Measurements from ENCODE around the gene GUCY2C.

Gene GUCY2C

DNA sequence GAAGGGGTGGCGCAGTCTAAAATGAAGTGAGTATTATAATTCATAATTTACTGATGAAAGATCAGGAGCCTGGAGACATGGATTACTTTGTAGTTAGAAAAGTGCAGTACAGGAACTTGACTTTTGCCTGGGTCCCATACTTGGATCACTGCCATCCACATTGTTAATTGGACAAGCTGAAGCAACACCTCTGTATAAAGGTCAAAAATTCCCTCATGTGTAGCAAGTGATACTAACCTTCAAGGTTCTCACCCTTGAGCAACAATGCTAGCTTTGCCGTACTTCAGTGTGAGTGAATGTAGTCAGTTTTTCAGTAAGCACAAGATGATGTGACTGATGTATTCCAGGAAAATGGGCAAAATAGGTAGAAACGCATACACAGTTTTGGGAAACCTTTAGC, 84.1 kb downstream of the GUCY2C start:
- no peak for ATAC-seq
- TF ChIP-seq TOX (CRISPR knock-in tag; IDR thresholded peaks at IDR 0.05; ENCODE audit: borderline replicate concordance) (no peak), ZNF70 (CRISPR knock-in tag; IDR thresholded peaks at IDR 0.05) (no peak), TCF4 (CRISPR knock-in tag; IDR thresholded peaks at IDR 0.05; ENCODE audit: borderline replicate concordance) (no peak), ZNF565 (CRISPR knock-in tag; conservative IDR thresholded peaks at IDR 0.05; ENCODE audit: low read depth) (no peak), ISL1 (CRISPR knock-in tag; IDR thresholded peaks at IDR 0.05) (no peak), RARB (CRISPR knock-in tag; IDR thresholded peaks at IDR 0.05) (no peak), GLIS3 (CRISPR knock-in tag; IDR thresholded peaks at IDR 0.05) (no peak), ZFP3 (CRISPR knock-in tag; IDR thresholded peaks at IDR 0.05) (no peak), ZC3H10 (CRISPR knock-in tag; IDR thresholded peaks at IDR 0.05) (no peak), ZNF8 (CRISPR knock-in tag; IDR thresholded peaks at IDR 0.05) (no peak), OSR1 (CRISPR knock-in tag; IDR thresholded peaks at IDR 0.05) (no peak), CSDC2 (CRISPR knock-in tag; IDR thresholded peaks at IDR 0.05) (no peak), ZFP30 (CRISPR knock-in tag; IDR thresholded peaks at IDR 0.05) (no peak)

DNA sequence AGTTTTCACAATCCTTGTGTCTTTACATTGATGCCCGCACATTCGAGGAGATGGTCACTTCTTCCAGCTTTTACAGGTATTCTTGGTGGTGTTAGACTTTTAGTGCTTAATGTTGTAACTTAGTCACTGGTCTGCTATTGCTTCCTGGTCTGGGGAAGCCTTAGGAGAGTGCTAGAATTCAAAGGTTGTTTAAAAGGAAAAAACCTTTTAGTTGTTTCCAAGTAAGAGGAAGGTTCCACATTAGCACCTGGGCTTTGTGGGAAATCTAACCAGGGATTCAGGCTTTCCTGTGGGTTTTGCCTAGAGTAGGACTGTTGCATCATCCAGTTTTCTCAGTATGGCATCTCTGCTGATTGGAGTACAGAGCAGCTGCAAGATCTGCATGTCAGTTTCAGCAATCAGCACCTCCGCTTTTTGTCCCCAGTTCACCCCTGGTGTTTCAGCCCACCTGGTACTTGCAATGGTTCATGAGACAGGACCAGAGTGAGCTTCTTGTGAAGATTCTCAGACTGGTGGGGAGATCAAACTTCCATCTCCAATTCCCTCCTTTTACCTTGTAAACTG, 84.7 kb downstream of the GUCY2C start:
- ATAC-seq: no peak
- TF ChIP-seq OSR1 (CRISPR knock-in tag; IDR thresholded peaks at IDR 0.05): no peak

DNA sequence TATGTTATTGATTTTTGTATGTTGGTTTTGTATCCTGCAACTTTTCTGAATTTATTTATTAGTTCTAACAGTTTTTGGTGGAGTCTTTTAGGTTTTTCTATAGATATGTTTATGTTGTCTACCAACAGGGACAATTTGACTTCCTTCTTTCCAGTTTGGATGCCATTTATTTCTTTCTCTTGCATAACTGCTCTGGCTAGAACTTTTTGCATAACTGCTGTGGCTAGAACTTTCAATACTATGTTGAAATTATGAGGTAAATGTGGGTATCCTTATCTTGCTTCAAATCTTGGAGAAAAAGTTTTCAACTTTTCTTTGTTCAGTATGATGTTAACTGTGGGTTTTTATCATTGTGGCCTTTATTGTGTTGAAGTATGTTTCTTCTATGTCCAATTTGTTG, 88.8 kb downstream of the GUCY2C start:
- no peak for TF ChIP-seq ZC3H10 (CRISPR knock-in tag; IDR thresholded peaks at IDR 0.05)
- no peak for ATAC-seq

DNA sequence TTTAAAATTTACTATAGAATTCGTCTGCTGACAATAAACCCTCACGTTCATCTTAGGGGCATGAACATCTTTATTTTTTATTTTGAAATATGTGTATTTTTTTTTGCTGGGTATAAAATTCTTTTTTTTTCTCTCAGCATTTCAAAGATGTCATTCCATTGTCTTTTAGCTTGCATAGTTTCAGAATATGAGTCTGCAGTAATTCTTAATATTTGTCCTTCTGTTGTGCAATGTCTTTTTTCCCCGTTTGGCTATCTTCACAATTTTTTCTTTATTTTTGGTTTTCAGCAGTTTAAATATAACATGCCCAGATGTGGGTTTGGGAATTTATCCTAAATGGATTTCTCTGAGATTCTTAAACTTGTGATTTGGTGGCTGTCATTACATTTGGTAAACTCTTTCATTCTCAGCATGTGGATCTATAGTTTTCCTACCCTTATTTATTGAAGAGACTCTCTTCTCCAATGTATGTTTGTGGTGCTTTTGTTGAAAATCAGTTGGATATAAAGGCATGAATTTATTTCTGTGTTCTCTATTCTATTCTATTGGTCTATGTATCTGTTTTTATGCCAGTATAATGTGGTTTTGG, 90.9 kb downstream of the GUCY2C start:
- ATAC-seq: no peak
- TF ChIP-seq OSR1 (CRISPR knock-in tag; IDR thresholded peaks at IDR 0.05) (no peak), CSDC2 (CRISPR knock-in tag; IDR thresholded peaks at IDR 0.05) (no peak), BACH2 (CRISPR knock-in tag; IDR thresholded peaks at IDR 0.05; ENCODE audit: borderline replicate concordance) (no peak), ARNTL (CRISPR knock-in tag; IDR thresholded peaks at IDR 0.05; ENCODE audit: borderline replicate concordance, low read depth) (no peak)
- TF ChIP-seq, protein P1, sequence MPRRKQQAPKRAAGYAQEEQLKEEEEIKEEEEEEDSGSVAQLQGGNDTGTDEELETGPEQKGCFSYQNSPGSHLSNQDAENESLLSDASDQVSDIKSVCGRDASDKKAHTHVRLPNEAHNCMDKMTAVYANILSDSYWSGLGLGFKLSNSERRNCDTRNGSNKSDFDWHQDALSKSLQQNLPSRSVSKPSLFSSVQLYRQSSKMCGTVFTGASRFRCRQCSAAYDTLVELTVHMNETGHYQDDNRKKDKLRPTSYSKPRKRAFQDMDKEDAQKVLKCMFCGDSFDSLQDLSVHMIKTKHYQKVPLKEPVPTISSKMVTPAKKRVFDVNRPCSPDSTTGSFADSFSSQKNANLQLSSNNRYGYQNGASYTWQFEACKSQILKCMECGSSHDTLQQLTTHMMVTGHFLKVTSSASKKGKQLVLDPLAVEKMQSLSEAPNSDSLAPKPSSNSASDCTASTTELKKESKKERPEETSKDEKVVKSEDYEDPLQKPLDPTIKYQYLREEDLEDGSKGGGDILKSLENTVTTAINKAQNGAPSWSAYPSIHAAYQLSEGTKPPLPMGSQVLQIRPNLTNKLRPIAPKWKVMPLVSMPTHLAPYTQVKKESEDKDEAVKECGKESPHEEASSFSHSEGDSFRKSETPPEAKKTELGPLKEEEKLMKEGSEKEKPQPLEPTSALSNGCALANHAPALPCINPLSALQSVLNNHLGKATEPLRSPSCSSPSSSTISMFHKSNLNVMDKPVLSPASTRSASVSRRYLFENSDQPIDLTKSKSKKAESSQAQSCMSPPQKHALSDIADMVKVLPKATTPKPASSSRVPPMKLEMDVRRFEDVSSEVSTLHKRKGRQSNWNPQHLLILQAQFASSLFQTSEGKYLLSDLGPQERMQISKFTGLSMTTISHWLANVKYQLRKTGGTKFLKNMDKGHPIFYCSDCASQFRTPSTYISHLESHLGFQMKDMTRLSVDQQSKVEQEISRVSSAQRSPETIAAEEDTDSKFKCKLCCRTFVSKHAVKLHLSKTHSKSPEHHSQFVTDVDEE (CRISPR knock-in tag; IDR thresholded peaks at IDR 0.05): no peak

DNA sequence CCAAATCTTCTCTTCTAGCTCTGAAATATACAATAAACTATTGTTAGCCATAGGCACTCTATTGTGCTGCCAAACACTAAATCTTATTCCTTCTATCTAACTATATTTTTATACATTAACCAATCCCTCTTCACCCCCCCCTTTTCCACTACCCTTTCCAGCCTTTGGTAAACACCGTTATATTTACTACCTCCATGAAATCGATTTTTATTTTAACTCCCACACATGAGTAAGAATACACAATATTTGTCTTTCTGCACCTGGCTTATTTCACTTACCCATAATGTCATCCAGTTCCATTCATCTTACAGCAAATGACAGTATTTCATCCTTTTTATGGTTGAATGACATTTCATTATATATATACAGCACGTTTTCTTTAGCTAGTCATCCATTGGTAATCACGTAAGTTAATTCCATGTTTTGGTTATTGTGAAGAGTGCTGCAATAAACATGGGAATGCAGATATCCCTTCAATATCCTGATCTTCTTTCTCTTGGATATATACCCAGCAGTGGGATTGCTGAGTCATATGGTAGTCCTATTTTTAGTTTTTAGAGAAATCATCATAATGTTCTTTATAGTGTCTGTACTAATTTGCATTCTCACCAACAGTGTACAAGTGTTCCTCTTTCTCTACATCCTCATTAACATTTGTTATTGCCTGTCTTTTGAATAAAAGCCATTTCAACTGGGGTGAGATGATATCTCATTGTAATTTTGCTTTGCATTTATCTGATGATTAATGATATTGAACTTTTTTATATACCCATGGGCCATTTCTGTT, 94.5 kb downstream of the GUCY2C start:
- no peak for ATAC-seq
- TF ChIP-seq ZNF70 (CRISPR knock-in tag; IDR thresholded peaks at IDR 0.05): no peak
- TF ChIP-seq PPARA (CRISPR knock-in tag; IDR thresholded peaks at IDR 0.05; ENCODE audit: borderline replicate concordance): no peak
- no peak for TF ChIP-seq CSDC2 (CRISPR knock-in tag; IDR thresholded peaks at IDR 0.05)
- TF ChIP-seq ISL1 (CRISPR knock-in tag; IDR thresholded peaks at IDR 0.05): no peak
- TF ChIP-seq ZC3H10 (CRISPR knock-in tag; IDR thresholded peaks at IDR 0.05): no peak
- no peak for TF ChIP-seq ZNF8 (CRISPR knock-in tag; IDR thresholded peaks at IDR 0.05)
- TF ChIP-seq, protein P2, sequence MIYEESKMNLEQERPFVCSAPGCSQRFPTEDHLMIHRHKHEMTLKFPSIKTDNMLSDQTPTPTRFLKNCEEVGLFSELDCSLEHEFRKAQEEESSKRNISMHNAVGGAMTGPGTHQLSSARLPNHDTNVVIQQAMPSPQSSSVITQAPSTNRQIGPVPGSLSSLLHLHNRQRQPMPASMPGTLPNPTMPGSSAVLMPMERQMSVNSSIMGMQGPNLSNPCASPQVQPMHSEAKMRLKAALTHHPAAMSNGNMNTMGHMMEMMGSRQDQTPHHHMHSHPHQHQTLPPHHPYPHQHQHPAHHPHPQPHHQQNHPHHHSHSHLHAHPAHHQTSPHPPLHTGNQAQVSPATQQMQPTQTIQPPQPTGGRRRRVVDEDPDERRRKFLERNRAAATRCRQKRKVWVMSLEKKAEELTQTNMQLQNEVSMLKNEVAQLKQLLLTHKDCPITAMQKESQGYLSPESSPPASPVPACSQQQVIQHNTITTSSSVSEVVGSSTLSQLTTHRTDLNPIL (CRISPR knock-in tag; IDR thresholded peaks at IDR 0.05; ENCODE audit: low read depth): no peak
- no peak for TF ChIP-seq TOX (CRISPR knock-in tag; IDR thresholded peaks at IDR 0.05; ENCODE audit: borderline replicate concordance)

DNA sequence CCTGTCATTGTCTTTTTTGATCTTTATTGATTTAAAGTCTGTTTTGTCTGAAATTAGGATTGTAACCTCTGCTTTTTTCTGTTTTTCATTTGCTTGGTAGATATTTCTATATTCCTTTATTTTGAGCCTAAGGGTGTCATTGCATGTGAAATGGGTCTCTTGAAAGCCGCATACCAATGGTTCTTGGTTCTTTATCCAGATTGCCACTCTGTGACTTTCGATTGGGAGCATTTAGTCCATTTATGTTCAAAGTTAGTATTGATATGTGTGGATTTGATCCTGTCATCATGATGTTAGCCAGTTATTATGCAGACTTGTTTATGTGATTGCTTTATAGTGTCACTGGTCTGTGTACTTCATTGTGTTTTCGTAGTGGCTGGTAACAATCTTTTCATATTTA, 98.9 kb downstream of the GUCY2C start:
- ATAC-seq: no peak
- TF ChIP-seq OSR1 (CRISPR knock-in tag; IDR thresholded peaks at IDR 0.05) (no peak), ZFP3 (CRISPR knock-in tag; IDR thresholded peaks at IDR 0.05) (no peak), CSDC2 (CRISPR knock-in tag; IDR thresholded peaks at IDR 0.05) (no peak), RARB (CRISPR knock-in tag; IDR thresholded peaks at IDR 0.05) (no peak), BACH2 (CRISPR knock-in tag; IDR thresholded peaks at IDR 0.05; ENCODE audit: borderline replicate concordance) (no peak), ISL1 (CRISPR knock-in tag; IDR thresholded peaks at IDR 0.05) (no peak), TOX (CRISPR knock-in tag; IDR thresholded peaks at IDR 0.05; ENCODE audit: borderline replicate concordance) (no peak), ZNF8 (CRISPR knock-in tag; IDR thresholded peaks at IDR 0.05) (no peak), SNAI2 (CRISPR knock-in tag; IDR thresholded peaks at IDR 0.05) (no peak)
- TF ChIP-seq, protein P3, sequence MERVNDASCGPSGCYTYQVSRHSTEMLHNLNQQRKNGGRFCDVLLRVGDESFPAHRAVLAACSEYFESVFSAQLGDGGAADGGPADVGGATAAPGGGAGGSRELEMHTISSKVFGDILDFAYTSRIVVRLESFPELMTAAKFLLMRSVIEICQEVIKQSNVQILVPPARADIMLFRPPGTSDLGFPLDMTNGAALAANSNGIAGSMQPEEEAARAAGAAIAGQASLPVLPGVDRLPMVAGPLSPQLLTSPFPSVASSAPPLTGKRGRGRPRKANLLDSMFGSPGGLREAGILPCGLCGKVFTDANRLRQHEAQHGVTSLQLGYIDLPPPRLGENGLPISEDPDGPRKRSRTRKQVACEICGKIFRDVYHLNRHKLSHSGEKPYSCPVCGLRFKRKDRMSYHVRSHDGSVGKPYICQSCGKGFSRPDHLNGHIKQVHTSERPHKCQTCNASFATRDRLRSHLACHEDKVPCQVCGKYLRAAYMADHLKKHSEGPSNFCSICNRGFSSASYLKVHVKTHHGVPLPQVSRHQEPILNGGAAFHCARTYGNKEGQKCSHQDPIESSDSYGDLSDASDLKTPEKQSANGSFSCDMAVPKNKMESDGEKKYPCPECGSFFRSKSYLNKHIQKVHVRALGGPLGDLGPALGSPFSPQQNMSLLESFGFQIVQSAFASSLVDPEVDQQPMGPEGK (CRISPR knock-in tag; IDR thresholded peaks at IDR 0.05; ENCODE audit: borderline replicate concordance): no peak
- TF ChIP-seq, protein P4, sequence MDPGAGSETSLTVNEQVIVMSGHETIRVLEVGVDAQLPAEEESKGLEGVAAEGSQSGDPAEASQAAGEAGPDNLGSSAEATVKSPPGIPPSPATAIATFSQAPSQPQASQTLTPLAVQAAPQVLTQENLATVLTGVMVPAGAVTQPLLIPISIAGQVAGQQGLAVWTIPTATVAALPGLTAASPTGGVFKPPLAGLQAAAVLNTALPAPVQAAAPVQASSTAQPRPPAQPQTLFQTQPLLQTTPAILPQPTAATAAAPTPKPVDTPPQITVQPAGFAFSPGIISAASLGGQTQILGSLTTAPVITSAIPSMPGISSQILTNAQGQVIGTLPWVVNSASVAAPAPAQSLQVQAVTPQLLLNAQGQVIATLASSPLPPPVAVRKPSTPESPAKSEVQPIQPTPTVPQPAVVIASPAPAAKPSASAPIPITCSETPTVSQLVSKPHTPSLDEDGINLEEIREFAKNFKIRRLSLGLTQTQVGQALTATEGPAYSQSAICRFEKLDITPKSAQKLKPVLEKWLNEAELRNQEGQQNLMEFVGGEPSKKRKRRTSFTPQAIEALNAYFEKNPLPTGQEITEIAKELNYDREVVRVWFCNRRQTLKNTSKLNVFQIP (CRISPR knock-in tag; IDR thresholded peaks at IDR 0.05; ENCODE audit: borderline replicate concordance, low read depth): no peak
- TF ChIP-seq, protein P5, sequence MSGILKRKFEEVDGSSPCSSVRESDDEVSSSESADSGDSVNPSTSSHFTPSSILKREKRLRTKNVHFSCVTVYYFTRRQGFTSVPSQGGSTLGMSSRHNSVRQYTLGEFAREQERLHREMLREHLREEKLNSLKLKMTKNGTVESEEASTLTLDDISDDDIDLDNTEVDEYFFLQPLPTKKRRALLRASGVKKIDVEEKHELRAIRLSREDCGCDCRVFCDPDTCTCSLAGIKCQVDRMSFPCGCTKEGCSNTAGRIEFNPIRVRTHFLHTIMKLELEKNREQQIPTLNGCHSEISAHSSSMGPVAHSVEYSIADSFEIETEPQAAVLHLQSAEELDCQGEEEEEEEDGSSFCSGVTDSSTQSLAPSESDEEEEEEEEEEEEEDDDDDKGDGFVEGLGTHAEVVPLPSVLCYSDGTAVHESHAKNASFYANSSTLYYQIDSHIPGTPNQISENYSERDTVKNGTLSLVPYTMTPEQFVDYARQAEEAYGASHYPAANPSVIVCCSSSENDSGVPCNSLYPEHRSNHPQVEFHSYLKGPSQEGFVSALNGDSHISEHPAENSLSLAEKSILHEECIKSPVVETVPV (CRISPR knock-in tag; IDR thresholded peaks at IDR 0.05): no peak
